ENCODE results near the gene MYOZ1.

The MYOZ1 gene

GRCh38 chr10:73593110-73593509 is 48.2 kb downstream of the MYOZ1 start:
- DNase-seq, result no peak

- peak; percentile 34 to 35 for DNase-seq
Observed at GRCh38 chr10:73591935-73592699, 49.2 kb downstream of the MYOZ1 start.

DNA sequence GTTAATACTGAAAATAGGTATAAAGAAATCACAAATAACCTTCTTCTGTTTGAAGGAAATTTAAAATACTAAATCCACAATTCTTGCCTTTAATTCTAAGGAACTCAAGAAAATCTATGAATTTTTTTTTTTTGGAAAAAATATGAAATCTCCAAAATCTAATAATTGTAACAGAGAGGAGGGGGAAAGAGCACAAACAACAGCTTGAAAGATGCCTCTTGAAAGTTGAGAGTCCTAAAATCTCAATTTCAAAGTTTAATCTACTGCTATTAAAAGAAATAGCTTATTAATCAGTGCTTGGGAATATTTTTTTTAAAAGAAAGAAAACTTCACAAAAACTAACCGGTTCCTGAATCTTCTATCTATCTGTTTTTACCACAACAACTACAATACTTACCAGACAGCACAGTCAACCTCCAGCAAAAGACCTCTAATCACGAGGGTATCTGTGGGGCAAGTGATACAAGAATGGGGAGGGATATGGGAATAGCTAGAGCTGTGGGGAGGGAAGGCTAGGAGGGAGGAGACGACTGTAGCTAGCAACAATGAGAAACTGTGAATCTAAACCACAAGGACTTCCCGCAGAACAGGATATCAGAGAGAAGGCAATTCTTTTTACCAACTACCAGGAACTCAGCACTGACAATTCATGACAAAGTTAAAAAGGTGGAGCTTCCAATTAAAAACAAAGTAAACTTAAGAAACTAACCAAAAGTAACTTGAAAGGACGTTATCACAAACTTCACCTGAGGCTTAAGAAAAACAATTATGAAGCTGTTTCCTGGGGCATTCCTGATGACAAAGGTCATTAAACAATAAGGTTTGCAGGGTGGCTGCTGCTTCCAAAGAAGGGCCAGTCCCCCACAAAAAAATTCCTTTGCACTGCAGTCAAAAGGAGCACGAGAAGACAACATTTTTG is 50.1 kb downstream of the MYOZ1 start, which contains the start of gene USP54:
TSS of gene USP54 (minus strand) at position 462 of the 919 bp plus-strand sequence. CDS start 15,684 bp downstream, outside the sequence.
- peak in 1 of 2 donors; percentile 55 for DNase-seq

GRCh38 chr10:73589563-73590126 is 51.6 kb downstream of the MYOZ1 start:
- no peak for DNase-seq

GRCh38 chr10:73588656-73589055 is 52.6 kb downstream of the MYOZ1 start:
- DNase-seq, result no peak

DNA sequence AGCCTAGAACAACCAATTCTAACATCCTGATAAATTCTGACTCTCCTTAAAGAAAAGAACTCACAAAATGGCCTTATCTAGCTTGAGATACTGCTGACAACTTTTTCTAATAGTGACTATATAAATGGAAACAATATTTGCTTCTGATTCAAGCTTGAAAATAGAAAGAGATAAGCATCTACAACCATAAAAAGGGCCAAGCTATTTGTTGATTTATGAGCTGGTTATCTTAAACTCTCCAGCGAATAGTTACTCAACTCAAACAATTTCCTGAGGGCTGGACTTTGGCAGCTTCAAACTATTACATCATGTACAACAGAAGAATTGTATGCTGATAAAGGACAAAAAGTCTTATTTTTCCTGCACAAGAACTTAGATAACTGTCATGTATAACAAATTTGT is 54.7 kb downstream of the MYOZ1 start:
- DNase-seq, result no peak

GRCh38 chr10:73585327-73585726 is 55.9 kb downstream of the MYOZ1 start:
- DNase-seq, result no peak

DNA sequence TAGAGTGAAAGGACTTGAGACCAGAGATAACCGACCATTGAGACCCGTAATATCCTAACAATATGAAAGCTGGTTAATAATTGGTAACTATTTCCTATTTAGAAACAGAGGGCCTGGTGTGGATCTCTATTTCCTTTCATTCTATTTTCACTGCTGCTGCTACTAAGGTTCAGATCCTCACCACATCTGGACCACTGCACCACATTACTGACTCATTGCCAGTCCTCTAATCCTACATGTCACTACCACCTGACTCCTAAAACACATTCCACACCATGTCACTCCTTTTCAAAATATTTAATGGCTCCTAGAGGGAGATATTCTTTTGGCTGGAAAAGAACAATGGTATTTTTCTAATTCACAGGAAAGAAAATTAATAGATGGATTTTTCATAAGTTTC is 56.5 kb downstream of the MYOZ1 start:
- no peak for DNase-seq

DNA sequence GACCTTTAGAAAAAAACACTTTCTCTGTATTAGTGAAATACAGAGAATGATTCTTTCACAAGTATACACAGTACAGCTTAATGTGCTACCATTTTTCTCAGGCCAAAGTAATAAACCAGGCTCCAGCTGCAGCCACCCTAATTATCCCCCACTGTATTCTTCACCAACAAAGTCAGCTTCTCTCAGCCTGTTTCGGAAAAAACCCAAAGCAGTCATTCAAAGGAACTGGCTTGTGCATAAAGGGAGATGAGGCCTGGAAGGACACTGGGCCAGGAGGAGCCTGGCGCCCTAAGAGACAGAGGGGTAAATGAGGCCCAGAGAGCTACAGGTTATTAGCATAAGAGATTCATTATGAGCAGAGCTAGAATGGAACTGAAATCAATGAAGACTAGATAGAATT is 59.4 kb downstream of the MYOZ1 start:
- no peak for DNase-seq

All from CD4-positive, alpha-beta T cell treated with Interferon alpha-2 for 1 hour (primary cell).